IPS-NIHi11 (cell line): ENCODE results near the gene CREG2.
A peak's percentile ranks its signal among the peaks of the same experiment; 100 is the strongest.

Experiments
- DNase-seq: peaks from one replicate; pipeline ENCODE4 v3.0.0; 2012; ENCODE audit warnings: mixed read lengths, low spot score

Gene CREG2, protein sequence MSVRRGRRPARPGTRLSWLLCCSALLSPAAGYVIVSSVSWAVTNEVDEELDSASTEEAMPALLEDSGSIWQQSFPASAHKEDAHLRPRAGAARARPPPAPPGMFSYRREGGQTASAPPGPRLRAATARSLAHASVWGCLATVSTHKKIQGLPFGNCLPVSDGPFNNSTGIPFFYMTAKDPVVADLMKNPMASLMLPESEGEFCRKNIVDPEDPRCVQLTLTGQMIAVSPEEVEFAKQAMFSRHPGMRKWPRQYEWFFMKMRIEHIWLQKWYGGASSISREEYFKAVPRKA

DNA sequence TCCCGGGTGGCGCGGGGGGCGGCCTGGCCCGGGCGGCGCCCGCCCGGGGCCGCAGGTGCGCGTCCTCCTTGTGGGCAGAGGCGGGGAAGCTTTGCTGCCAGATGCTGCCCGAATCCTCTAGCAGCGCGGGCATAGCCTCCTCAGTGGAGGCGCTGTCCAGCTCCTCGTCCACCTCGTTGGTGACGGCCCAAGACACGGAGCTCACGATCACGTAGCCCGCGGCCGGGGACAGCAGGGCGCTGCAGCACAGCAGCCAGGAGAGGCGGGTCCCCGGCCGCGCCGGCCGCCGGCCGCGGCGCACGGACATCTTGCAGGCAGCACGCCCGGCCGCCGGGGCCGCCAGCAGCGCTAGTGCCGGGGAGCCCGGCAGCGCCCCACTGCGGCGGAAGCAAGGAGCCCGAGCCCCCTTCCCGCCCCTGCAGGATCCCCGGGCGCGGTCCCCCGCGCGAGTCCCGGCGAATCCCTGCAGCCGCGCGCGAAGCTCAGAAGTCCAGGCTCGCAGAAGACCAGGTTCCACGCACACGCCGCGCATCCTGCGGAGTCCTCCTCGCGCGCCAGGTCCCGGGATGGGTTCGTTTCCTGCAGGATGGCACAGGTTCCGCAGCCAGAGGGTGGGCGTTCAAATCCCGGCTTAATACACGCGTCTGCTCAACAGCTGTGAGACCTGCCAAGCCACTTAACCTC is at the start of gene CREG2:
CREG2 (minus strand) TSS at position 353 of the 684 bp plus-strand sequence; CDS start at position 307, 46 bp downstream.
- DNase-seq: peak; percentile 92

DNA sequence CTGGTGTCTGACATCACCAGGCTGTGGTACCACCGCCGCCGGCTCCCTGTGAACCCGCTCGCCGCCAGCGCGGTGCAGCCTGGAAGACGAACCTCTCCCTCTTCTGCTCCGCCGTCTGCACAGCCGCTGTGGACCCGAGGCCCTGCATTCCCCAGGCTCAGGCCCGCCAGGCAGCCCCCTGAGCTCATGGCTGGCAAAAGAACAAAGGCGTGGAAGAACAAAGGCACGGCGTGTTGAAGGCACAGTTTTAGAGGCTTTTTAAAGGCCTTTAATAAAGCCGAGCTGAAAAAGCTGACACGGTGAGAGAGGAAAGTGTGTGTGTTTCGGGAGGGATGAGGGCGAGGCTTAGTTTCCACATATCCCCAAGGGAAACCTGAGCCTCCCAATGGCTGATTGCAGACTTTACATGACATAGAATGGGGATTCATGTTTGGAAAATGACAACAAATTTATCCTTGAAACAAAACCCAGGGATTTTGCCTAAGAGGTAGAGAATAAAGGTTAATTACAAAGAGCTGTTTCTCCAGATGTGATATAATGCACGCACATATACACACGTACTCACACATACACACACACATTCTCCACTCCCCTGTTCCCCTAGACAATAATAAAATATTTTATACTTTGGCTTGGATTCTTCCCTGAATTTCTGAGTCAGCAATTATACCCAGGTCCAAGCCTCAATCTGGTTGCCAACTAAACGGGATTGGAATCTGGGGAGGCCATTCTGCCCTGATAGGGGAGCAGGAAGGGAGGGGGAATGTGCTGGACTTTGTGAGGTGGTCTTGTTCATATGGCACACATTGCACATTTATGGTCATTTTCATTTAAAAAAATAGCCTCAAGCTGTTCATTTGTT is 47.9 kb upstream of the CREG2 start:
- peak; percentile 79 for DNase-seq

DNA sequence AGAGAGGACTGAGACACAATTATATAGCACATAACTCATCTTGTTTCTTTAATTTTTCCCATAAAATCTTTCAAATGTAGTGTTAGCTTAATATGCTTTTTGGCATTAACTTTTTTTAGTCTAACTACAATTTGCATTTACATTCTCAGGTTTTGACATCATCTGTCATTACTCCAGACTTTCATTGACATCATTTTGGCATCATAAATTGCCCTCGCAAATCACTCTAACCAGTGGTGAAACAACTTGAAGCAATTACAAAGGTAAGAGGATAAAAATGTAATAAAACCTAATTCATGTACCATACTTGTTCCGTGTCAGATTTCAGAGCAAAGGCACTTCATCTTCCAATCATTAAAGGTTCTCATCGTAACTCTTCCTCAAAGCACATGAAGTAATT is 46.2 kb upstream of the CREG2 start:
- DNase-seq: no peak

DNA sequence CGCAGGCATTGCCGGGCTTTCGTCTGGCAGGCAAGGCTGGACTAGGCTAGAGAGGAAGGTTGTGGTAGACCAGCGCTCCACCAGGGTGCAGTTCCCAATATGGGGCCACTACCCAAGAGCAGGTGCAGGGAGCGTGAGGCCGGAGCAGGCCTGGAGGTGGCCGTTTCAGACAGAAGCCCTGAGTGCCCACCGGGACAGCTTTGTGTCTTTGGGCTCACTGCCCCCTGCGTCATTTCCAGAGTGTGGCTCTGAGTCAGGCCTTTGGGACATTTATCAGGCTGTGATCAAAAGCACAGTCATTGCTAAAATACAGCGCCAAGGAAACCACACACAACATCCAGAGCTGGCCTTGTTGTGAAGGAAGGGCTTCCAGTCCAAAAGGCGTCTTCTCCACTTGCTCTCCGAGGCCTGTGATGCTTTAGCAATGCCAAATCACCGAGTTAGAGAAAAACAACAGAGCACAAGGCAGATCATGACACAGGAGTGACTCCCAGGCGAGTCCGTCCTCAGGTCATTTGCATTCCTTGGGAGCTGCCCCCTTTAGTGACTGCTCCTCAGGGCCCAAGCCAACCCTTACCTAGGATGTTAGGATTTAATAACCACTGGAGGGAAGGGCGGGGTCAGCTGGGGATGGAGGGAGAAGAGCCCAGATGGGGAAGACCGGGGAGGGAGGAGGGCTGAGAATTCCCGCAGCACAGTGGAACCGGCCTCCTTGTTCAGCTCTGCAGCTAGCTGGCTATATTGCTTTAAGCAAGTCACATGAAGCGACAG is 45.3 kb upstream of the CREG2 start:
- DNase-seq: no peak

DNA sequence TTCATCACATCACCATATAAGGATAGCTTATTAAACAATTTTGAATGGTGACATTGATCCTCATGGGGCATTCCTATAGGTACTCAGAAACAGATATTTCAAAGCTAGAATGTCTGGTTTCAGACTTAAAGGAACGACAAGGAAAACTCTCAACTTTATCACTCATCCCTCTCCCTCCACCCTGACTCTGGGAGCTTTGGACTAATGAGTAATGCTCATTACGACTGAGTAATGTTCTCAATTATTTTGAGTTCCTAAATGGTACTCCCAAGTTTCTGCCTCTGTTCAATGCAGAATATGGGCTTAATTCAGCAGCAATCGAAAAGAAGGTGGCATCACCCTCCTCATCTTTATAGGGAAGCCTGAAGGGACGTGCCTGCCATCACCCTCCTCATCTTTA is 44.2 kb upstream of the CREG2 start:
- no peak for DNase-seq

DNA sequence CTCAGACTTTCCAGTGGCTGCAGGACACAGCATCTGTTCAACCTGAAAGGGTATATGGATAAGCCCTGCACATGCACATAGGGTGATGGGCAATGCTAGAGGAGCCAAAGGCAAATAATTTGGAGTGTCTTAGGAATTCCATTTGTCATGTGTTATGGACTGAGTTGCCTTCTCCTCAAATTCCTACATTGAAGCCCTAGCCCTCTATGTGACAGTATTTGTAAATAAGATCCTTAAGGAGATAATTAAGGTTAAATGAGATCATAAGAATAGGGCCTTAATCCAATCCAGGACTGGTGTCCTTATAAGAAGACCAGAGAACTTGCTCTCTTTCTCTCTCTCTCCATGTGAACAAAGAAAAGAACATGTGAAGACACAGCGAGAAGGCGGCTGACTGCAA is 42.9 kb upstream of the CREG2 start:
- no peak for DNase-seq

DNA sequence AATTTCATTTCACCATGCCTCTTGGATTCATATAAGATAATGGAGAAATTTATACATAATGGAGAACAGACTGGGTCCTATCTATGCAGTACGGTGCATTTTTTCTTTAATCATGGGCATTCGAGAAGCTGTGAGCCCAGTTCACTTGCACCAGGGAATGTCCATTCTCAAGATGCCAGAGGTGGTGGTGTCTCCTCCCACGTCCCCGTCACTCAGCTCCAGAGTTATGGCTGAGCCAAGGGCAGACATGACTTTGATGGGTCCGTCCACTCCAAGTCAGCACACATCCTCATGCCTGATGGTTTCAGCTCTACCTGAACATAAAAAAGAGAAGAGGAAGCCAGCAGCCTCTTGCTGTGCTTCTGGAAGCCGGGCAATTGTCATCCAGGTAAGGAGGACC is 42.1 kb upstream of the CREG2 start:
- DNase-seq: no peak

DNA sequence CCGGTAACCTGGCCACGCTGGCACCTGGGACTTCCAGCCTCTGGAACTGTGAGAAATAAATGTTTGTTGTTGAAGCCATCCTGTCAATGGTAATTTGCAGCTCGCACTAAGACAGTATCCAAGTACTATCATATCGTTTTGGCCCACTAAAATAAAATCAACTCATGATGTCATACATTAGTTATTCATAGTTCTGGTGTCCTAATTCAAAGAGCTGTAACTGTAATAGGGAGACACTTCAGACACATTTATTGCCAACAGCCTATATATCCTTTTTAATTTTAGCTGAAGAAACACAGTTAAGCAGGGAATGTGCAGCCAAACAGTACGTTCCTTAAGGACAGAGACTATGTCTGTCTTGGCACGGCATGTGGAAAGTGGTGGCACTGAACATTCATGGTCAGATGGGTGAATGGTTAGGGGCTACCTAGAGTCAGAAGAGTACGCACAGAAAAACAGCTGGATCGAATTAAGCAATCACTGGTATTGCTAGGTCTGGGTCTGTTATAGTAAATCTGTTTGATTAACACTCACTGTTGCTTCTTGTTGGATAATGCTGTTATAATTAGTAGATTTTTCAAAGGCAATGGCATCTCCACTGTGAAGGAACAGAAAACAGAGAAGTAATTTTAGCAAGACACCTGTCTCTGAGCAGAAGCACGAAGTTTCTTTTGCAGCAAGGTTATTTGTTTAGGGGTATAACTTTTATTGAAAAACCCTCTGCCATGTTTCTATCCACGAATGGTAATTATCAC is 41.3 kb upstream of the CREG2 start:
- DNase-seq: no peak

DNA sequence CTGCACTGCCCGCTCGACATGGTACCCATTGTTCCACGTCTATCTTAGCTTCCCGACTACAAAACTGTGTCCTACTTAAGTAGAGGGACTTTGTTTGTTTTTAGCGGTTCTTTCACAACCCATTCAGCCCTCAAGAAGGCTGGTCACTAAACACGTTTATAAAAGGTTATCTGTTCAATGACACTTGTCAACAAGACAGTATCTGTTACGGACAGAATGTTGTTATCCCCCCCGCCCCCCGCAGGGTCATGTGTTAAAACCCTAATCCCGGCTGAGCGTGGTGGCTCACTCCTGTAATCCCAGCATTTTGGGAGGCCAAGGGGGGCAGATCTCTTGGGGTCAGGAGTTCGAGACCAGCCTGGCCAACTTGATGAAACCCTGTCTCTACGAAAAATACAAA is 40.4 kb upstream of the CREG2 start:
- no peak for DNase-seq

DNA sequence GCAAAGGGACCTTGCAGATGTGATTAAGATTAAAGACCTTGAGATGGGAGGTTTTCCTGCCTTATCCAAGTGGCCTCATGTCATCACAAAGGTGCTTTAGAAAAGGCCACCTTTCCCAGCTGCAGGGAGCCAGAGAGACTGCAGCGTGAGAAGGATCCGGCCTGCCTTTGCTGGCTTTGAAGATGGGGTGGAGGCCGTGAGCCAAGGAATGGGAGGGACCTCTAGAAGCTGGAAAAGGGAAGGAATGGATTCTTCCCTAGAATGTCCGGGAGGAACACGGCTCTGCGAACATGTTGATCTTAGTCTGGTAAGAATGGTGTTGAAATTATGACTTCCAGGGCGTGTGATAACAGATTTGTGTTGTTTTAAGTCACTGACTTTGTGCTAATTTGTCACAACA is 39.9 kb upstream of the CREG2 start:
- DNase-seq: no peak

DNA sequence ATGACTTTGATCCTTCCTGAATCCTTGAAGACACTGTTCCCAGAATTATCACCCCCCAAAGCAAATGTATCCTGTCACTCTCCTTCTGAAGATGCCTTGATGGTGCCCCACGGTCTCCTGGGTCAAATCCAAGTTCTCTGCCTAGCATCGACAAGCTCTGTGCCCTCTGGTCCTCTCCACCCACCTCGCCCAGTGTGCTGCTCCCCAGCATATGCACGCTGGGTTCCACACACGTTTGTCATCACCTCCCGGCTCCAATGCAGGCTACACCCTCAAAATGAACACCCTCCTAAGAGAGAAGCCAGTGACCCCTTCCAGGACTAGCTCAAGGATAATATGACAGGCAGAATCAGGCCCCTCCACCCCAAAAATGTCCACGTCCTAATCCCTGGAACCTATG is 39.5 kb upstream of the CREG2 start:
- DNase-seq: no peak

DNA sequence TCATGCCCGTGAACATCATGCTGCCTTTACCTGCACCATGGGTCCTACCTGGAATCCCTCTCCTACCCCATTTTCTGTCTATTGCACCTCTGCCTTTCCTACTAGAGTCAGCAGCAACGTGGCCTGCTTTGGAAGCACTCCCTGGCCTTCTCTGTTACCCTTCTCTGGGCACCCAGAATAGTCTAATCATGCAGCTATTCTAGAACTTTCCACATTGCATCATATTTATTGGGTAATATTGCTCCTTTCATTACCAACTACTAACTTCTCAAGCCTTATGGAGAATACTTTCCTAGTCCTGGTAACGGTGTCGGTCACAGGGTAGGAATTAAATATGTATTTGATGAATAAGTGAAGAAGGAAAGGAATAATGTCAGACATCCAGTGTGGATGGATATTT is 33.3 kb upstream of the CREG2 start:
- no peak for DNase-seq

DNA sequence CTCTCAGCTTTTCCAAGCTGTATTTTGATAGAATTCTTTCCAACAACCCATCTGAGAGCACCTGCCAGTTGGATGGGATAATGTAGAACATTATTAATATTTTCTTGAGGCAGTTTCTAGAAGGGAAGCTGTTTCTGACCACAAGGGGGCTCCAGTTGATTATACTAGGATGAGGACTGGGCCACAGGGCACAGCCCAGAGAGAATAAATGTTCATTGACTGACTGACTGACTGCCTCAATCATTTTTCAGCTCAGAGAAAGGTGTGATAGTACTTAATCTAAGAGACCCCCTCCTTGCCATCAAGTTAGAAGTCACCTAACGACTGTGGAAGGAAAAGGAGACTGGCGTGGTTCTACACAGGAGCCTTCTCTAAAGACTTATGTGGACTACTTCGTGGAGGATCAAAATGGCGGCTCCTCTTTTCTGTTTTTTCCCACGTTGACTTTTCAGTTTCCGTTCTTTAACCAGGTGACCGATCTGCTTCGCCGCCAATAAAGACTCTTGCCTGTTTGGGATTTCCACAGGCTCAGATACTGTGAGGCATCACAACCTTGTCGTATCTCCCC is 31.9 kb upstream of the CREG2 start:
- peak; percentile 71 for DNase-seq

DNA sequence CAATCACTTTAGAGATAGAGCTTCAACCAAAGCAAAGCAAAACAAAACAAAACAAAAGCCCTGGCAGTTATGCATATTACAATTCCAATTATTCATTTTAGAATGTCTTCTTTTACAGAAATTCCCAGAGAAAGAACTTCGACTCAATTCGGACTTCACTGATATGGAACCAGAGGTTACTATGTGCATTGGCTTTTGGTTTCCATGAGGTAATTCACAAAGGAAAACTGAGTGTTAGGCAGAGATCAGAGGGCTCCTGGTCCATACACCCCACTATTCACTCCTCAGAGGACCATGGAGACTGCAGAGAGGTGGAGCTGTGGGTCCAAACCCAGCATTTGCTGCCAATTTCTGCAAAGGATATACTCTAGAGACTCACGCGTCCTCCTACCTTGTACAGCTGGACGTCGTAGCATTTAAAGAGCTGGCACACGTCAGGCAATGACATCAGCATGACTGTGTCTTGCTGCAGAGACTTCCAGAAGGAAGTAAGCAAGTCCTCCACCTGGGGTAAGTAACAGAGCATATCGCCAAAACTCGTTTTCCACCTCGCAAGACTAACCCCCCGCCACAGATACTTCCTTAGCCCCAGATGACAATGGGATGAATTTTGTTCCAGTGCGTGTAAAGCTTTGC is 31.3 kb upstream of the CREG2 start:
- DNase-seq: no peak

DNA sequence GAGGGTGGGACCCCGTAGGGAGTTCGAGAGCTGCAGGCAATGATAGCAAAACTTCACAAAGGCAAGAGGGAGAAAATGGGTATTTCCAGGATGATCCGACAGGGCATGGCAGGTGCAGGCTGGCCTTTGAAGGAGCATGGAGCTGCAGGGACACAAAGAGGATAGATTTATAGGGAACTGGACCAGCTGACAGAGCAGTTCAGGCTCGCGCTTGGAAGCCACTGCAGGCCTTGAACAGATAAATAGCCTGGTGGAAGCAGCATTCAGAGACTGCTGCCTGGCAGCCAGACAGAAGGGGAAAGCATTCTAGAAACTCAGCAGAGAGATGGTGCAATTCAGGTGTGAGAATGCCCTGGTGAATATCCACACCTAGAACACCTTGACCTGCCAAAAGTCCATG is 29.3 kb upstream of the CREG2 start:
- DNase-seq: no peak

DNA sequence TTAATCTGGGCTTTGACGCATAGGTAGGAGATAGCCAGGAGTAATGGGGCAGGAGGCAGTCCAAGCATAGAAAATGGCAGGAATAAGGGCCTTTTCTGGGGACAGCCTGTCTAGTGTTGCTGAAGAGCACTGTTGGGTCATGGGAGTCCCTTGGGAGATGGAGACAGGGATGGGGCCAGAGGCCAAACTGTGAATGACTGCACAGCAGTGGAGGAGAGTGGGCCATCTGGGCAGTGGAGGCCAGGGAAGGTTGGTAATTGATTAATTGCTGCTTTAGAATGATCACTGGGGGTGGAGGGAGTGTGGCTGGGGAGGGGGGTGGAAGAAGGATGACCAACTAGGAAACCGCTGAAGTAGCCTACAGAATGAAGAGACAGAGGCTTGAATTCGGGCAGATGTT is 28.6 kb upstream of the CREG2 start:
- DNase-seq: no peak

DNA sequence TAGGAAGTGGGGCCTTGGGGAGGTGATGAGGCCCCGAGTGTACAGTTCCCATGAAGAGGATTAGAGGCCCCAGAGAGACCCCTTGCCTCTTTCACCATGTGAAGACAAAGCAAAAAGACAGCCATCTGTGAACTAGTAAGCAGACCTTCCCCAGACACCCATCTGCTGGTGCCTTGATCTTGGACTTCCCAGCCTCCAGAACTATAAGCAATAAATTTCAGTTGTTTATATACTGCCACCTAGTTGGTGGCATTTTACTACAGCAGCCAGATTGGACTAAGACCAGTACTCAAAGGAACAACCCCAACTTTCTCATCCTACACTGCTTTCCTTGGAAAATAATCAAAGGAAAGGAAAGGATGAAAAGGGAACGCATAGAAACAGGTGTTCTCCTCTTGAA is 27.9 kb upstream of the CREG2 start:
- no peak for DNase-seq

DNA sequence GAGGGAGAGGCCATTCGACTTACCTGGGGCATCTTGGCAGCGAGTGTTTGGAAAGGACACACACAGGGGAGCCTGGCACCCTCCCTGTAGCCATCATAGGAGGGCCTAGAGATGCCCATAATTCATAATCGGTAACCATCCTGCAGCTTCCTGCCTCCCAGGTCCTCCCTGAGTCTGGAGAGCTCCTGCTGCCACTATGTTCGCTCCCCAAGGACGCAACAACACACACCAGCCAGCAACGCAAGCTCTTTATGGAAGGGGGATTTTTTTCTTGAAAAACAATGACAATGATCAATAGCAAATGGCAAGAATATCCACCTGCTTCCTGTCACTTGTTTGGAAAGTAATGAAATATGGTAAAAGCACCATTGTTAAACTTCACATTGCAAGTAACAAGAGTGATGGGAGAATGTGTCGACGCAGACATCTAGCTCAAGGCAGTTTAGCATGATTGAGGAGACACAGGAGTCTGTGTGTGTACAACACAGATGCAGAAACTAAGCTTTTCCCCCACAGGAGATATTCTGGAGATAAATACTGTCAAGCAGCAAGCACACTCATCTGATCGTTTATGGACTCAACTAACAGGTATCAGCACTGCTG is 24.9 kb upstream of the CREG2 start:
- no peak for DNase-seq

DNA sequence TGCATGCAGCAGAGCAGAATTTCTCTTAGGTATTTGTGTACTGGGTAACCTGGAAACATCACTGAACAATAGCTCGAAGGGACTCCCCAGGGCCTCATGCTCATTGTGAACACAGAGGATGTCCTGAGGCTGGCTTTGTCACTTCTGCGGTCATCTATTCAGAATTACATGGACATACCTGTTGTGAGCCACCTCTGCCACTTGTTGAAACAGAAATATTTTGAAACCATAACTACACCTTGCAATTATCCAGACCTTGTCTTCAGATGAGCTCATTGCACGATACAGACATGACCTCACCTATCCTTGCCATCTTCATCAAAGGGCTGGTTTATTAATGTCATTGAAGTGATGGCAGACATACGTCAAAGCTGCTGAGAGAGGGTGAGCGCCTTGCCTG is 23.4 kb upstream of the CREG2 start:
- DNase-seq: no peak

DNA sequence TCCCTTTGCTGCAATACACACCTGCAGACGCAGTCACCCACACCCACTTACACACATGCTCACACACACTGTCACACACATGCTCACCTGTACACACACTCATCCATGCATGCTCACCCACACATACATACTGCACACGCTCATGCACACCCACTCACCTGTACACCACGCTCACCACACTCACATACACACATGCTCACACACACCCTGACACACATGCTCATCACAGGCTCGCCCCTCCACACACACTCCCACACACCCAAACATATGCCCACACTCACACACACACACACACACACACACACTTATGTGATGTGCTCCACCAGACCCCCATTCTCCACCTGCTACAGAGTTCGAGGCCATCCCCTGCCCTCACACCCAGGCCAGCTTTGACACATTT is 22.8 kb upstream of the CREG2 start:
- no peak for DNase-seq
